Trophoblast cell (in vitro differentiated cells and primary cell): Measurements from ENCODE around the gene DDX19B.
A peak's percentile ranks its signal among the peaks of the same experiment; 100 is the strongest.

Source experiments
- DNase-seq, 2 donors: peaks; one replicate each; pipeline ENCODE4 v3.0.0-alpha.2; 2016
- H2AFZ ChIP-seq: 2 replicates; pipeline ENCODE4 v1.6.1; 2013; ENCODE audit warnings: low read length, moderate library complexity, mild to moderate bottlenecking; ENCODE audit not compliant: insufficient read depth, poor library complexity
- H2AK5ac ChIP-seq: 2 replicates; pipeline ENCODE4 v1.6.1; 2013; ENCODE audit warnings: mild to moderate bottlenecking, low read length
- H2BK120ac ChIP-seq: 2 replicates; pipeline ENCODE4 v1.6.1; 2013; ENCODE audit warnings: low read length, mild to moderate bottlenecking, moderate library complexity; ENCODE audit not compliant: insufficient read depth, poor library complexity
- H2BK12ac ChIP-seq: 2 replicates; pipeline ENCODE4 v1.6.1; 2013; ENCODE audit warnings: mild to moderate bottlenecking, low read length, moderate library complexity
- H2BK5ac ChIP-seq: 2 replicates; pipeline ENCODE4 v1.6.1; 2013; ENCODE audit warnings: low read length, low read depth, moderate library complexity, mild to moderate bottlenecking; ENCODE audit not compliant: poor library complexity
- H3K14ac ChIP-seq: 2 replicates; pipeline ENCODE4 v1.6.1; 2013; ENCODE audit warnings: mild to moderate bottlenecking, low read length
- H3K18ac ChIP-seq: 2 replicates; pipeline ENCODE4 v1.6.1; 2013; ENCODE audit warnings: mild to moderate bottlenecking, low read length
- H3K23ac ChIP-seq: 2 replicates; pipeline ENCODE4 v1.6.1; 2013; ENCODE audit warnings: low read length
- H3K27ac ChIP-seq: 2 replicates; pipeline ENCODE4 v1.5.1; 2013; ENCODE audit warnings: low read depth, mild to moderate bottlenecking, inconsistent platforms, low read length, moderate library complexity
- H3K27me3 ChIP-seq: 2 replicates; pipeline ENCODE4 v1.6.1; 2013; ENCODE audit warnings: inconsistent platforms, mild to moderate bottlenecking, low read length, moderate library complexity; ENCODE audit not compliant: insufficient read depth
- H3K36me3 ChIP-seq, 2 experiments: 1 replicate in 1 of 2; 2 replicates in 1 of 2; pipeline ENCODE4 v1.6.1; 2013; ENCODE audit warnings: low read length in 2 of 2, mild to moderate bottlenecking in 2 of 2, moderate library complexity in 1 of 2; ENCODE audit not compliant: insufficient read depth in 2 of 2, control insufficient read depth in 1 of 2
- H3K4ac ChIP-seq: 2 replicates; pipeline ENCODE4 v1.6.1; 2013; ENCODE audit warnings: low read depth, mild to moderate bottlenecking, low read length, moderate library complexity
- H3K4me1 ChIP-seq, 2 experiments: 1 replicate in 1 of 2; 2 replicates in 1 of 2; pipeline ENCODE4 v1.6.1; 2013; ENCODE audit warnings: low read length in 2 of 2, mild to moderate bottlenecking in 2 of 2, moderate library complexity in 1 of 2; ENCODE audit not compliant: insufficient read depth in 2 of 2, control insufficient read depth in 1 of 2
- H3K4me2 ChIP-seq: 2 replicates; pipeline ENCODE4 v1.6.1; 2013; ENCODE audit warnings: inconsistent platforms, mild to moderate bottlenecking, low read length, moderate library complexity
- H3K4me3 ChIP-seq: 2 replicates; pipeline ENCODE4 v1.5.1; 2013; ENCODE audit warnings: mild to moderate bottlenecking, low read depth, low read length, inconsistent platforms
- H3K79me1 ChIP-seq: one replicate; pipeline ENCODE4 v1.6.1; 2013; ENCODE audit warnings: low read length
- H3K79me2 ChIP-seq: 2 replicates; pipeline ENCODE4 v1.6.1; 2013; ENCODE audit warnings: low read length, mild to moderate bottlenecking; ENCODE audit not compliant: control insufficient read depth, insufficient read depth, poor library complexity
- H3K9ac ChIP-seq: 2 replicates; pipeline ENCODE4 v1.6.1; 2013; ENCODE audit warnings: mild to moderate bottlenecking, low read length
- H3K9me3 ChIP-seq: 2 replicates; pipeline ENCODE4 v1.6.1; 2013; ENCODE audit warnings: low read depth, mild to moderate bottlenecking, control low read depth, inconsistent platforms, low read length; ENCODE audit not compliant: insufficient read depth
- H4K12ac ChIP-seq: 2 replicates; pipeline ENCODE4 v1.6.1; 2013; ENCODE audit warnings: low read depth, mild to moderate bottlenecking, low read length, moderate library complexity
- H4K8ac ChIP-seq: 2 replicates; pipeline ENCODE4 v1.6.1; 2013; ENCODE audit warnings: low read depth, mild to moderate bottlenecking, low read length, moderate library complexity
- H4K91ac ChIP-seq: one replicate; pipeline ENCODE4 v1.6.1; 2013; ENCODE audit warnings: low read depth, mild to moderate bottlenecking, low read length, moderate library complexity
- WGBS: extraction: QIAGEN DNeasy Blood & Tissue Kit; methylation state at CpG from one replicate; pipeline ENCODE4 v1.1.7; 2013; ENCODE audit warnings: missing lambda C conversion rate; ENCODE audit not compliant: insufficient read length, insufficient coverage; ENCODE audit errors: extremely low coverage; 5-methylcytosine and 5-hydroxymethylcytosine counted together

Gene DDX19B

GRCh38 chr16:70251629-70252354 is 47.2 kb upstream of the DDX19B start, which contains the start of gene EXOSC6:
TSS of gene EXOSC6 (minus strand) at chr16:70251940. CDS start at chr16:70251900, 40 bp downstream.
- peak within 1 kb of the TSS; percentile 66 for H2BK5ac ChIP-seq
- DNase-seq: peak; percentile 87 to 95
- H3K4me2 ChIP-seq: peak within 1 kb of the TSS; percentile 78
- no CpG with 5 or more reads among the region's 65 CpGs for WGBS
- peak within 1 kb of the TSS; percentile 100 for H4K8ac ChIP-seq
- peak within 1 kb of the TSS; percentile 97 for H3K27ac ChIP-seq
- H3K79me1 ChIP-seq: peaks cover 7% of the 10 kb centered on the region
- H2AFZ ChIP-seq: peak within 1 kb of the TSS; percentile 87
- H2AK5ac ChIP-seq: peak within 1 kb of the TSS; percentile 79
- peak within 1 kb of the TSS; percentile 98 for H3K18ac ChIP-seq
- peak within 1 kb of the TSS; percentile 93 for H3K4ac ChIP-seq
- H3K9ac ChIP-seq: peak within 1 kb of the TSS; percentile 100
- H3K14ac ChIP-seq: peak within 1 kb of the TSS; percentile 100
- peak within 1 kb of the TSS; percentile 93 for H4K91ac ChIP-seq
- peaks cover 44 to 46% of the 10 kb centered on the region in 2 experiments for H3K36me3 ChIP-seq
- H4K12ac ChIP-seq: peak within 1 kb of the TSS; percentile 89
- no peaks in the 10 kb centered on the region for H3K27me3 ChIP-seq
- H3K9me3 ChIP-seq: peaks cover 2% of the 10 kb centered on the region
- peaks cover 8% of the 10 kb centered on the region for H3K79me2 ChIP-seq
- no peak within 1 kb of the TSS for H3K23ac ChIP-seq
- peaks cover 2% of the 10 kb centered on the region in 2 experiments for H3K4me1 ChIP-seq
- peak within 1 kb of the TSS; percentile 6 for H2BK120ac ChIP-seq
- H2BK12ac ChIP-seq: no peak within 1 kb of the TSS
- peak within 1 kb of the TSS; percentile 97 for H3K4me3 ChIP-seq

GRCh38 chr16:70252355-70252988 is 46.5 kb upstream of the DDX19B start:
- H2BK5ac ChIP-seq: no peak overlapping the region
- H4K8ac ChIP-seq: no peak overlapping the region
- H2AK5ac ChIP-seq: no peak overlapping the region
- no peak overlapping the region for H3K9ac ChIP-seq
- H3K4me2 ChIP-seq: no peak overlapping the region
- H3K23ac ChIP-seq: no peak overlapping the region
- no peak overlapping the region for H4K12ac ChIP-seq
- WGBS: no CpG with 5 or more reads among the region's 21 CpGs
- no peak overlapping the region for H3K4me3 ChIP-seq
- no peak overlapping the region for H2BK120ac ChIP-seq
- H3K27ac ChIP-seq: no peak overlapping the region
- DNase-seq: peak in 1 of 2 donors; percentile 7
- H3K79me2 ChIP-seq: peaks cover 8% of the 10 kb centered on the region
- no peak overlapping the region for H2AFZ ChIP-seq
- H3K18ac ChIP-seq: no peak overlapping the region
- H3K36me3 ChIP-seq: peaks cover 48 to 51% of the 10 kb centered on the region in 2 experiments
- no peak overlapping the region for H2BK12ac ChIP-seq
- no peak overlapping the region for H3K4ac ChIP-seq
- H4K91ac ChIP-seq: no peak overlapping the region
- peaks cover 2% of the 10 kb centered on the region in 2 experiments for H3K4me1 ChIP-seq
- no peaks in the 10 kb centered on the region for H3K27me3 ChIP-seq
- peaks cover 7% of the 10 kb centered on the region for H3K79me1 ChIP-seq
- H3K9me3 ChIP-seq: peaks cover 2% of the 10 kb centered on the region
- H3K14ac ChIP-seq: no peak overlapping the region

GRCh38 chr16:70253291-70254106 is 45.5 kb upstream of the DDX19B start:
- Histone ChIP-seq H3K9ac (no peak overlapping the region), H3K36me3 (peaks cover 57 to 59% of the 10 kb centered on the region in 2 experiments), H4K91ac (no peak overlapping the region), H3K4me3 (no peak overlapping the region), H2BK12ac (no peak overlapping the region), H3K18ac (no peak overlapping the region), H3K4me2 (no peak overlapping the region), H2AFZ (no peak overlapping the region), H3K4me1 (peaks cover 2% of the 10 kb centered on the region in 2 experiments), H3K9me3 (peaks cover 2% of the 10 kb centered on the region), H2BK120ac (no peak overlapping the region), H3K27ac (no peak overlapping the region), H3K79me1 (peaks cover 7% of the 10 kb centered on the region), H4K8ac (no peak overlapping the region), H2BK5ac (no peak overlapping the region), H3K4ac (no peak overlapping the region), H3K23ac (no peak overlapping the region), H2AK5ac (no peak overlapping the region), H4K12ac (no peak overlapping the region), H3K27me3 (no peaks in the 10 kb centered on the region), H3K14ac (no peak overlapping the region), H3K79me2 (peaks cover 8% of the 10 kb centered on the region)
- DNase-seq: peak in 1 of 2 donors; percentile 55
- no CpG with 5 or more reads among the region's 16 CpGs for WGBS

- Histone ChIP-seq H4K12ac (no peak overlapping the region), H3K14ac (no peak overlapping the region), H3K4me3 (no peak overlapping the region), H3K4me2 (no peak overlapping the region), H3K27me3 (no peaks in the 10 kb centered on the region), H3K9me3 (peaks cover 2% of the 10 kb centered on the region), H3K27ac (no peak overlapping the region), H2AFZ (no peak overlapping the region), H3K79me1 (peaks cover 7% of the 10 kb centered on the region), H3K4me1 (peaks cover 2% of the 10 kb centered on the region in 2 experiments), H4K91ac (no peak overlapping the region), H3K79me2 (peaks cover 8% of the 10 kb centered on the region), H3K18ac (no peak overlapping the region), H2AK5ac (no peak overlapping the region), H3K36me3 (peaks cover 65 to 66% of the 10 kb centered on the region in 2 experiments), H3K4ac (no peak overlapping the region), H3K9ac (no peak overlapping the region), H3K23ac (no peak overlapping the region), H2BK120ac (no peak overlapping the region), H2BK5ac (no peak overlapping the region), H4K8ac (no peak overlapping the region), H2BK12ac (no peak overlapping the region)
- WGBS: no CpG with 5 or more reads among the region's 9 CpGs
- no peak for DNase-seq
These were observed 44.6 kb upstream of the DDX19B start for GRCh38 chr16:70254180-70254964.
